NB4 (cell line): ENCODE measurements around the gene KRT75.

Experiments used
- DNase-seq: peaks from one replicate; pipeline ENCODE4 v3.0.0; 2010; ENCODE audit warnings: low read depth
- H3K4me3 ChIP-seq: one replicate; pipeline ENCODE4 v1.5.1; 2011; ENCODE audit warnings: mild to moderate bottlenecking, low read depth, low read length, moderate library complexity
- MYC ChIP-seq: IDR thresholded peaks from 2 replicates; pipeline ENCODE4 v1.6.1; 2011; ENCODE audit warnings: low read depth, low read length
- POLR2A ChIP-seq: IDR thresholded peaks from 2 replicates; pipeline ENCODE4 v1.6.1; 2011; ENCODE audit warnings: mild to moderate bottlenecking; ENCODE audit not compliant: insufficient read length; ENCODE audit errors: extremely low read depth
- TF ChIP-seq, protein P1 (sequence below): IDR thresholded peaks from one replicate; pipeline ENCODE4 v1.5.1; 2012; ENCODE audit warnings: low read depth, low read length
- TF ChIP-seq, protein P2 (sequence below): IDR thresholded peaks from 2 replicates; pipeline ENCODE4 v1.6.1; 2011; ENCODE audit warnings: low read depth, low read length

Gene KRT75

DNA sequence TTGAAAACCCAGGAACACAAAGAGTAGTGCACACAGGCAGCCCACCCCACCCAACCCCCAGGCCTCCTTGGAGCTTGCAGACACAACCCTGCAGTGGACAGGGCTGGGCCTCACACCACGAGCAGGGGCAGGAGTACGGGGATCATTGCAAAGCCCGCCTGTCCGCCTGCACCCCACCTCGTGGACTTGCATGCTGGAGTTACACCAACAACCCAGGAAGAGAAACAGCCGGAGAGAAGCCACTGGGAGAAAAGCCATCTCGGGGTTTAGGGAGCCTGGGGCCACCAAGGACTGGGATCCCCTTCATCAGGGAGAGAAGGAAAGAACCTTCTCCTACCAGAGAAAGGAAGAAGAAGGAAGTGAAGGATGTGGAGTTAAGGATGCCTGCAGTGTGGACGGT, 56.9 kb downstream of the KRT75 start:
- H3K4me3 ChIP-seq = no peak overlapping the region
- no peak for TF ChIP-seq POLR2A
- TF ChIP-seq, protein P1, sequence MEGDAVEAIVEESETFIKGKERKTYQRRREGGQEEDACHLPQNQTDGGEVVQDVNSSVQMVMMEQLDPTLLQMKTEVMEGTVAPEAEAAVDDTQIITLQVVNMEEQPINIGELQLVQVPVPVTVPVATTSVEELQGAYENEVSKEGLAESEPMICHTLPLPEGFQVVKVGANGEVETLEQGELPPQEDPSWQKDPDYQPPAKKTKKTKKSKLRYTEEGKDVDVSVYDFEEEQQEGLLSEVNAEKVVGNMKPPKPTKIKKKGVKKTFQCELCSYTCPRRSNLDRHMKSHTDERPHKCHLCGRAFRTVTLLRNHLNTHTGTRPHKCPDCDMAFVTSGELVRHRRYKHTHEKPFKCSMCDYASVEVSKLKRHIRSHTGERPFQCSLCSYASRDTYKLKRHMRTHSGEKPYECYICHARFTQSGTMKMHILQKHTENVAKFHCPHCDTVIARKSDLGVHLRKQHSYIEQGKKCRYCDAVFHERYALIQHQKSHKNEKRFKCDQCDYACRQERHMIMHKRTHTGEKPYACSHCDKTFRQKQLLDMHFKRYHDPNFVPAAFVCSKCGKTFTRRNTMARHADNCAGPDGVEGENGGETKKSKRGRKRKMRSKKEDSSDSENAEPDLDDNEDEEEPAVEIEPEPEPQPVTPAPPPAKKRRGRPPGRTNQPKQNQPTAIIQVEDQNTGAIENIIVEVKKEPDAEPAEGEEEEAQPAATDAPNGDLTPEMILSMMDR = no peak
- TF ChIP-seq, protein P2, sequence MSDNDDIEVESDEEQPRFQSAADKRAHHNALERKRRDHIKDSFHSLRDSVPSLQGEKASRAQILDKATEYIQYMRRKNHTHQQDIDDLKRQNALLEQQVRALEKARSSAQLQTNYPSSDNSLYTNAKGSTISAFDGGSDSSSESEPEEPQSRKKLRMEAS = no peak
- TF ChIP-seq MYC = no peak
- DNase-seq = no peak
